ENCODE measurements around the gene NXPH1.

Gene NXPH1

DNA sequence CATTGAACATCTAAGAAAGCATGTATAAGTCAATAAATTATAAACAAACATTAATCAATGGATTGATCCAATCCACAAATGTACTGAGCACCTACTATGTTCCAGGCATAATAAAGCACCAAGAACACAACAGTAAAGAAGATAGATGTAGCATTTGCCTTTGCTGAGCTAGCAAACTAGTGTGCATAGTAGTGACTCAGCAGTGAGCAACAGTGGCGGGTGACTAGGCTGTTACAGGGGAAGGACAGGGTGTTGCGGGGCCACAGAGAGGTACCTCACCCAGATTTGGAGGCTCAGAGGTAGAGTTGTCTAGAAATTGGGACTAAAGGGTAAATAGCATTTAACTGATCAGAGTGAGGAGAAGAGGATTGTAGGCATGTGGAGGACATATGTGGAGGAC is 83.6 kb downstream of the NXPH1 start:
- H3K4me3 ChIP-seq (replicated peaks; ENCODE audit: low read depth, low read length): no peak overlapping the region
- TF ChIP-seq, protein P1, sequence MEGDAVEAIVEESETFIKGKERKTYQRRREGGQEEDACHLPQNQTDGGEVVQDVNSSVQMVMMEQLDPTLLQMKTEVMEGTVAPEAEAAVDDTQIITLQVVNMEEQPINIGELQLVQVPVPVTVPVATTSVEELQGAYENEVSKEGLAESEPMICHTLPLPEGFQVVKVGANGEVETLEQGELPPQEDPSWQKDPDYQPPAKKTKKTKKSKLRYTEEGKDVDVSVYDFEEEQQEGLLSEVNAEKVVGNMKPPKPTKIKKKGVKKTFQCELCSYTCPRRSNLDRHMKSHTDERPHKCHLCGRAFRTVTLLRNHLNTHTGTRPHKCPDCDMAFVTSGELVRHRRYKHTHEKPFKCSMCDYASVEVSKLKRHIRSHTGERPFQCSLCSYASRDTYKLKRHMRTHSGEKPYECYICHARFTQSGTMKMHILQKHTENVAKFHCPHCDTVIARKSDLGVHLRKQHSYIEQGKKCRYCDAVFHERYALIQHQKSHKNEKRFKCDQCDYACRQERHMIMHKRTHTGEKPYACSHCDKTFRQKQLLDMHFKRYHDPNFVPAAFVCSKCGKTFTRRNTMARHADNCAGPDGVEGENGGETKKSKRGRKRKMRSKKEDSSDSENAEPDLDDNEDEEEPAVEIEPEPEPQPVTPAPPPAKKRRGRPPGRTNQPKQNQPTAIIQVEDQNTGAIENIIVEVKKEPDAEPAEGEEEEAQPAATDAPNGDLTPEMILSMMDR (IDR thresholded peaks at IDR 0.05; ENCODE audit: low read length, missing control alignments): no peak

DNA sequence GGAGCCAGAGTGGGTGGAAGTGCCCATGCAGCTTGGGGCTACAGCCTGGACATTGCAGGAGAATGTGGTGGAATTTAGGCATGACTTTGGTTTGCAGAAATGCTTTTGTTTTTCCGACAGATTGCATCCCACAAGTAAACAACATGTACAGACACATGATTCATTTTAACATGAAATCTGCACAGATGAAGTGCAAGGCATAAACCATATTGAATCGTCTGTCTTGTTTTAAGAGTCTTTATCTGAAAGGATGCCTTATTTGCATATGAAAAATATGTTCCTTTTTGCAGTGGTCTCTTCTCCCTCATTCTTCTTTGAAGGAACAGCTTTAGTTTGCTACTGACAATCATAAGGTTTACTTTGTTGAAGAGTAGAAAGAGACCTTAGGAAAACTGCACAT is 94.9 kb downstream of the NXPH1 start:
- TF ChIP-seq, protein P1 (IDR thresholded peaks at IDR 0.05; ENCODE audit: low read length, missing control alignments): no peak
- no peak for DNase-seq (ENCODE audit: low read depth)
- H3K4me3 ChIP-seq (replicated peaks; ENCODE audit: low read depth, low read length): no peak overlapping the region

More for the DNA sequence above, 83.6 kb downstream of the NXPH1 start:
- DNase-seq (ENCODE audit: low read depth): no peak

- DNase-seq (ENCODE audit: low read depth): no peak
- TF ChIP-seq, protein P1 (IDR thresholded peaks at IDR 0.05; ENCODE audit: low read length, missing control alignments): no peak
- H3K4me3 ChIP-seq (replicated peaks; ENCODE audit: low read depth, low read length): no peak overlapping the region
Measured at GRCh38 chr7:8531991-8532515, 98.6 kb downstream of the NXPH1 start.

- TF ChIP-seq, protein P1 (IDR thresholded peaks at IDR 0.05; ENCODE audit: low read length, missing control alignments): no peak
- no peak overlapping the region for H3K4me3 ChIP-seq (replicated peaks; ENCODE audit: low read depth, low read length)
- DNase-seq (ENCODE audit: low read depth): no peak
Measured at GRCh38 chr7:8536431-8536830, 103.0 kb downstream of the NXPH1 start.

GRCh38 chr7:8549046-8549445 is 115.6 kb downstream of the NXPH1 start:
- TF ChIP-seq, protein P1 (IDR thresholded peaks at IDR 0.05; ENCODE audit: low read length, missing control alignments): no peak
- H3K4me3 ChIP-seq (replicated peaks; ENCODE audit: low read depth, low read length): no peak overlapping the region
- DNase-seq (ENCODE audit: low read depth): no peak

DNA sequence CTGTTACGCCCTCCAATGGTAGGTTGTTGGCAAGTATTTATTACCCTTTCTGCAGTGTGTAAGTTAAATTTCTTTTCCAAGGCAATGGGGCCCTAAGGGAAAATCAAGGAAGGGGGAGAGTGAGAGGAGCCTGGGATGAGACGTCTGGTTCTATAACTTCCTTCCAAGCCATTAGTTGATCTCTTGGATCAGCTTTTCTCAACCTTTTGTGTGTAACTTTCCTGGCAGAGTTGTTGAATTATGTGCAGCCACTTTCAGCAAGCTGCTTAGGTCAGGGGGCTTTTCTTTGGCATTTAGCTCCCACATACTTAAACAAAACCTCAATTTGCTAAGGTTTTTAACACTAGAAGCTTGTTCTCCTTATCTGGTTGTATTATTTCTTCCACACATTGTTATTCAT is 127.1 kb downstream of the NXPH1 start:
- no peak overlapping the region for H3K4me3 ChIP-seq (replicated peaks; ENCODE audit: low read depth, low read length)
- no peak for DNase-seq (ENCODE audit: low read depth)
- TF ChIP-seq, protein P1 (IDR thresholded peaks at IDR 0.05; ENCODE audit: low read length, missing control alignments): no peak

DNA sequence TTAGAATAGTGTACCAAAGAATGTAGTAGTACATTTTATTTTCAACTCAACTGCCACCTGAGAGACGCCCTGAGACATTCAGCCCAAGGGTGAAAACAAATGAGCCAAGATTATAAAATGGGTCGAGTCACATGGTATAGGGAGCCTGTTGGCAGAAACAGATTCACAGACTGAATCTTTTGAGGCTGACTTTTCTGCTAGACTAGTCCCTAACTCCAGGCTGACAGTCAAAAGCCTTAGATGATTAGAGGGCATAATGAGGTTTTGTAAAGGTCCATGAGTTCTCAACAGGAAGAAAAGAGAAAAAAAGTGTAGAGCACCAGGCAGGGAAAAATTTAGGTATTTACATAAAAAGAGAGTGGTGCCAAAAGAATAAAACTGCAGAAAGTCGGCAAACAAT is 128.0 kb downstream of the NXPH1 start:
- TF ChIP-seq, protein P1 (IDR thresholded peaks at IDR 0.05; ENCODE audit: low read length, missing control alignments): no peak
- H3K4me3 ChIP-seq (replicated peaks; ENCODE audit: low read depth, low read length): no peak overlapping the region
- DNase-seq (ENCODE audit: low read depth): no peak
